ENCODE data around the gene RREB1. TPM values are rescaled to one million over a fixed set of nuclear protein-coding genes. Genes with fewer than 3 reads are reported as not detected.

Gene RREB1
- total and polyA plus RNA-seq, 4 donors: 3.5 to 44.7 (median 17.8) TPM

GRCh38 chr6:7201444-7201731 is 93.6 kb downstream of the RREB1 start:
- Histone ChIP-seq H3K9me3 (ENCODE audit: control insufficient read depth, low read length) (no peaks in the 10 kb centered on the region), H3K4me1 (ENCODE audit: control insufficient read depth in 1 of 2, insufficient read depth in 2 of 2, low read length in 2 of 2) (no peaks in the 10 kb centered on the region), H3K36me3 (ENCODE audit: control insufficient read depth in 1 of 2, insufficient read depth in 2 of 2, low read length in 1 of 2) (peaks cover 0 to 1% of the 10 kb centered on the region in 2 donors), H3K4me3 (ENCODE audit: low read length in 2 of 2) (no peak overlapping the region), H3K27me3 (ENCODE audit: control insufficient read depth in 1 of 2, insufficient read depth in 2 of 2, low read length in 1 of 2) (no peaks in the 10 kb centered on the region), H3K27ac (ENCODE audit: low read depth in 1 of 2, low read length in 2 of 2) (no peak overlapping the region)
- WGBS, 2 donors: 93 to 94% methylated on average over 2 of the region's 2 CpGs
- intact Hi-C loops (cut with DNase I): no loop called here
- no peak for DNase-seq
- ATAC-seq (ENCODE audit: low FRiP score): no peak

DNA sequence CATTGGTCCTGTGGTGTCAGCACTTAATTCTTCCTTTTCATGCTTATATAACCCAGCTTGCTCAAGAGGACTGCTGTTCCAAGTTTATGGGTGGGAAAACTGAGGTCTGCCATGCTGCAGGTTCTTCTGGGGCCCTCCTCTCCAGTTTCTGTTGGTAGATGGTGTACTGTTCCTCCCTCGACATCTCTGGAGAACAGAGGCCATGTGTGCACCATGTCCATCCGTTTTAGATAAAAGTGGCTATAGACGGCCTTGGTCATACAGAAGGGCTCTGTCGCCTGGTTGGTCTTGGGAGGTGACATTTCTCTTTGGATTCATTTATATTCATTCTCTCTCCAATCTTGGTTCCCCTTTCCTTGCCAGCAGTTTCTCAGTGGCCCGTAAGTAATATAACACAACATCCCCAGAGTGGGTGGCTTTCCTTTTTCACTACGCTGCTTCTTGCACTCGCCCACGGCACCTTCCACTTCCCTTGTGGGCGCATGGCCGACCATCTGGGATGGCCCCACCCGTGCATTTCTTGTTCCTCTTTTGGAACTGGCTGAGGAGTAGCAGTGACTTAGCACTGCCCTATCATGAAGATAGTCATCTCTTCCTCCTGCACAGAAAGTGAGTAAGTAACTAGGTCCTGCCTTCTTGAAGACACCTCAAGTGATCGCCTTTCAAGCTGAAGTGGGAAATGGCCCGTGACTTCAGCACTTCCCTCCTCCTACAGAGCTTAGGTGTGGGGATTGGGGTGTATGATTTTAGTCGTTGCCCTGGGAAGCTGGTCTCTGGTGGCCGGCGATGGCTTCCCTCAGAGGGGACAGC is 94.2 kb downstream of the RREB1 start:
- intact Hi-C loops (cut with DNase I): no loop called here
- 93% methylated on average over 16 of the region's 16 CpGs for WGBS, 2 donors
- no peaks in the 10 kb centered on the region for H3K9me3 ChIP-seq (ENCODE audit: control insufficient read depth, low read length)
- no peak overlapping the region for H3K4me3 ChIP-seq (ENCODE audit: low read length in 2 of 2)
- H3K36me3 ChIP-seq (ENCODE audit: control insufficient read depth in 1 of 2, insufficient read depth in 2 of 2, low read length in 1 of 2): peaks cover 0 to 1% of the 10 kb centered on the region in 2 donors
- no peaks in the 10 kb centered on the region for H3K27me3 ChIP-seq (ENCODE audit: control insufficient read depth in 1 of 2, insufficient read depth in 2 of 2, low read length in 1 of 2)
- no peaks in the 10 kb centered on the region for H3K4me1 ChIP-seq (ENCODE audit: control insufficient read depth in 1 of 2, insufficient read depth in 2 of 2, low read length in 2 of 2)
- ATAC-seq (ENCODE audit: low FRiP score) (peak; percentile 66), DNase-seq (peak in 1 of 2 donors; percentile 87)
- no peak overlapping the region for H3K27ac ChIP-seq (ENCODE audit: low read depth in 1 of 2, low read length in 2 of 2)

DNA sequence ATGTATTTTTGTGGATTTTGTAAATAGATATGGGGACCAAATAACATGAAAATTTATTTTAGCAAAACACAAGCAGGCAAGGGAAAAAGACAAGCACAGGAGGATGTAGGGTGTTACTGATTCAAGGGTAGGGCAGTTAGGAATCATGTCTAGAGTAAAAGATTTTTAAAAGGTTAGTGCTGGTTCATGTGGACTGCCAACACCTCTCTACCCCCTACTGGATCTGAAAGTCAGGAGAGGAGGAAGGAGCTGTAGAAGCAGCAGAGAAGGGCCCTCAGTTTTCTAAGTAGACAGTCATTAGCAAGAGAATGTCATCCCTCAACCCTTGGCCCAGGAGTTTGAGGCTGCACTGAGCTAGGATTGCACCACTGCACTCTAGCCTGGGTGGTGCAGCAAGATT is 95.2 kb downstream of the RREB1 start:
- H3K4me1 ChIP-seq (ENCODE audit: control insufficient read depth in 1 of 2, insufficient read depth in 2 of 2, low read length in 2 of 2): no peaks in the 10 kb centered on the region
- no peak for DNase-seq

DNA sequence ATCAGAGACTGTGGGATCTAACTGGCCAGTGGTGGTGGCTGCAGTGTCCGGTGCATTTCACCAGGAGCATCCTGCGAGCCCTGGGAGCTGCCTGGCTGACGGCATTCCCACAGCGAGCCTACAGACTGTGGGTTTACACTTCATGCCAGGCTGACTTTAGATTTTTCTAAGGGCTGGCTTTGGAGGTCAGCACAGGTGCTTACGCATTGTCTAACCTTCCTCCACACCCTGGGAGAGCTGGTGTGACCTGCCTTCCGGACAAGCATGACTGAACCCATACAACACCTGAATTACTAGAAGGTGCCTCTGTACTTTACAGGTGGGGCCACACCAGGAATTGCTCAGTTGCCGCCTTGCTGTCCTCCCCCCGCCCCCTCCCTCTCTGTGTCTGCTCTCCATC is 96.2 kb downstream of the RREB1 start:
- Histone ChIP-seq H3K36me3 (ENCODE audit: control insufficient read depth in 1 of 2, insufficient read depth in 2 of 2, low read length in 1 of 2) (peaks cover 0 to 1% of the 10 kb centered on the region in 2 donors), H3K4me1 (ENCODE audit: control insufficient read depth in 1 of 2, insufficient read depth in 2 of 2, low read length in 2 of 2) (no peaks in the 10 kb centered on the region), H3K4me3 (ENCODE audit: low read length in 2 of 2) (no peak overlapping the region), H3K9me3 (ENCODE audit: control insufficient read depth, low read length) (no peaks in the 10 kb centered on the region), H3K27ac (ENCODE audit: low read depth in 1 of 2, low read length in 2 of 2) (no peak overlapping the region), H3K27me3 (ENCODE audit: control insufficient read depth in 1 of 2, insufficient read depth in 2 of 2, low read length in 1 of 2) (no peaks in the 10 kb centered on the region)
- no peak for ATAC-seq (ENCODE audit: low FRiP score)
- DNase-seq: no peak
- 95 to 97% methylated on average over 8 of the region's 8 CpGs for WGBS, 2 donors
- intact Hi-C loops (cut with DNase I): no loop called here

More for the DNA sequence above, 95.2 kb downstream of the RREB1 start:
- Histone ChIP-seq H3K27ac (ENCODE audit: low read depth in 1 of 2, low read length in 2 of 2) (no peak overlapping the region), H3K36me3 (ENCODE audit: control insufficient read depth in 1 of 2, insufficient read depth in 2 of 2, low read length in 1 of 2) (peaks cover 0 to 1% of the 10 kb centered on the region in 2 donors), H3K27me3 (ENCODE audit: control insufficient read depth in 1 of 2, insufficient read depth in 2 of 2, low read length in 1 of 2) (no peaks in the 10 kb centered on the region), H3K4me3 (ENCODE audit: low read length in 2 of 2) (no peak overlapping the region), H3K9me3 (ENCODE audit: control insufficient read depth, low read length) (no peaks in the 10 kb centered on the region)
- intact Hi-C loops (cut with DNase I): no loop called here
- no peak for ATAC-seq (ENCODE audit: low FRiP score)

DNA sequence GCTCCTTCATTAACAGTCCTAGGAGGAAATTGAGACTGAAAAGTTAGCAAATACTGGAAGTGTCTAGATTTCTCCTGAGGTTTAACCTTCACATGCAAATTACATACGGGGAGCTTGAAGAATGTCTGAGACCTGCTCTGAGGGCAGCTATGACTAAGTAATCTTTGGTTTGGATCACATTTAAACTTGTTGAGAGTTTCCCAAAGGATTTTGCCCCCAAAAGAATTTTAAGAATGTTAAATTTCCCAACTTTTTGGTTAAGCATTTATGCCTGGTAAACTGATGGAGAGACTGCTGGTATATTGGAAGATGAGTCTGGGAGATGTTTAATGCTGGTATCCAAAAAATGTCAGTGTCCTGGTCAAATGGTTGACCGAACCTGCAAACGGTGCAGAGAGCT is 97.0 kb downstream of the RREB1 start:
- Histone ChIP-seq H3K27me3 (ENCODE audit: control insufficient read depth in 1 of 2, insufficient read depth in 2 of 2, low read length in 1 of 2) (no peaks in the 10 kb centered on the region), H3K9me3 (ENCODE audit: control insufficient read depth, low read length) (no peaks in the 10 kb centered on the region), H3K4me3 (ENCODE audit: low read length in 2 of 2) (no peak overlapping the region), H3K27ac (ENCODE audit: low read depth in 1 of 2, low read length in 2 of 2) (no peak overlapping the region), H3K4me1 (ENCODE audit: control insufficient read depth in 1 of 2, insufficient read depth in 2 of 2, low read length in 2 of 2) (no peaks in the 10 kb centered on the region), H3K36me3 (ENCODE audit: control insufficient read depth in 1 of 2, insufficient read depth in 2 of 2, low read length in 1 of 2) (peaks cover 0 to 1% of the 10 kb centered on the region in 2 donors)
- intact Hi-C loops (cut with DNase I): no loop called here
- DNase-seq: no peak
- ATAC-seq (ENCODE audit: low FRiP score): no peak
- 86 to 91% methylated on average over 3 of the region's 3 CpGs for WGBS, 2 donors

GRCh38 chr6:7207720-7208119 is 100.0 kb downstream of the RREB1 start:
- H3K9me3 ChIP-seq (ENCODE audit: control insufficient read depth, low read length): no peaks in the 10 kb centered on the region
- H3K27ac ChIP-seq (ENCODE audit: low read depth in 1 of 2, low read length in 2 of 2): no peak overlapping the region
- no peak for DNase-seq
- no peaks in the 10 kb centered on the region for H3K27me3 ChIP-seq (ENCODE audit: control insufficient read depth in 1 of 2, insufficient read depth in 2 of 2, low read length in 1 of 2)
- no peaks in the 10 kb centered on the region for H3K4me1 ChIP-seq (ENCODE audit: control insufficient read depth in 1 of 2, insufficient read depth in 2 of 2, low read length in 2 of 2)
- no peak for ATAC-seq (ENCODE audit: low FRiP score)
- no peak overlapping the region for H3K4me3 ChIP-seq (ENCODE audit: low read length in 2 of 2)
- intact Hi-C loops (cut with DNase I): no loop called here
- 82 to 85% methylated on average over 4 of the region's 4 CpGs for WGBS, 2 donors
- peaks cover 5% of the 10 kb centered on the region in 2 donors for H3K36me3 ChIP-seq (ENCODE audit: control insufficient read depth in 1 of 2, insufficient read depth in 2 of 2, low read length in 1 of 2)

DNA sequence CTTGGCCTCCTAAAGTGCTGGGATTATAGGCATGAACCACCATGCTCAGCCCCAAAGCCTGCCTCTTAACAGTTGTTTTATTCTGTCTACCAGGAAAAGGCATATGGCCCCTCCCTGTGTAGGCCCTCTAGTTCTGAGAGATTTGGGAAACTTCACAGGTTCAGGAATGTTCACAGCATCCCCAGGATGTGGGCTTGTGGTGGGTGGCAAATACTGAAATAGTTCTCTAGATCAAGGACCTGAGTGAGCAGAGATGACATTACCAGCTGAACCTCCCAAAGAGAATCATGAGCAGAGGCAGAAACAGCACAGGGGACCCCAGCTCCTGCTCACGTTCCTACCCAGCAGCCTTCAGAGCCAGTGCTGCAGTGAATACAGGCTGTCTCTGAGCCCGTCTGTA is 105.7 kb downstream of the RREB1 start:
- 94 to 98% methylated on average over 2 of the region's 2 CpGs for WGBS, 2 donors
- H3K36me3 ChIP-seq (ENCODE audit: control insufficient read depth in 1 of 2, insufficient read depth in 2 of 2, low read length in 1 of 2): peaks cover 5% of the 10 kb centered on the region in 2 donors

GRCh38 chr6:7214468-7214867 is 106.7 kb downstream of the RREB1 start:
- peaks cover 5% of the 10 kb centered on the region in 2 donors for H3K36me3 ChIP-seq (ENCODE audit: control insufficient read depth in 1 of 2, insufficient read depth in 2 of 2, low read length in 1 of 2)
- ATAC-seq (ENCODE audit: low FRiP score): no peak
- H3K27me3 ChIP-seq (ENCODE audit: control insufficient read depth in 1 of 2, insufficient read depth in 2 of 2, low read length in 1 of 2): no peaks in the 10 kb centered on the region
- H3K27ac ChIP-seq (ENCODE audit: low read depth in 1 of 2, low read length in 2 of 2): no peak overlapping the region
- WGBS, 2 donors: 93 to 96% methylated on average over 5 of the region's 5 CpGs
- H3K4me3 ChIP-seq (ENCODE audit: low read length in 2 of 2): no peak overlapping the region
- intact Hi-C loops (cut with DNase I): no loop called here
- H3K9me3 ChIP-seq (ENCODE audit: control insufficient read depth, low read length): no peaks in the 10 kb centered on the region
- no peak for DNase-seq
- no peaks in the 10 kb centered on the region for H3K4me1 ChIP-seq (ENCODE audit: control insufficient read depth in 1 of 2, insufficient read depth in 2 of 2, low read length in 2 of 2)

More for the DNA sequence above, 105.7 kb downstream of the RREB1 start:
- H3K27me3 ChIP-seq (ENCODE audit: control insufficient read depth in 1 of 2, insufficient read depth in 2 of 2, low read length in 1 of 2): no peaks in the 10 kb centered on the region
- H3K4me1 ChIP-seq (ENCODE audit: control insufficient read depth in 1 of 2, insufficient read depth in 2 of 2, low read length in 2 of 2): no peaks in the 10 kb centered on the region
- no peak overlapping the region for H3K4me3 ChIP-seq (ENCODE audit: low read length in 2 of 2)
- DNase-seq (no peak), ATAC-seq (ENCODE audit: low FRiP score) (no peak)
- intact Hi-C loops (cut with DNase I): no loop called here
- H3K27ac ChIP-seq (ENCODE audit: low read depth in 1 of 2, low read length in 2 of 2): no peak overlapping the region
- H3K9me3 ChIP-seq (ENCODE audit: control insufficient read depth, low read length): no peaks in the 10 kb centered on the region

GRCh38 chr6:7215131-7215530 is 107.4 kb downstream of the RREB1 start:
- H3K4me3 ChIP-seq (ENCODE audit: low read length in 2 of 2): no peak overlapping the region
- H3K27ac ChIP-seq (ENCODE audit: low read depth in 1 of 2, low read length in 2 of 2): no peak overlapping the region
- peaks cover 5% of the 10 kb centered on the region in 2 donors for H3K36me3 ChIP-seq (ENCODE audit: control insufficient read depth in 1 of 2, insufficient read depth in 2 of 2, low read length in 1 of 2)
- no peaks in the 10 kb centered on the region for H3K27me3 ChIP-seq (ENCODE audit: control insufficient read depth in 1 of 2, insufficient read depth in 2 of 2, low read length in 1 of 2)
- ATAC-seq (ENCODE audit: low FRiP score) (no peak), DNase-seq (no peak)
- WGBS, 2 donors: 83% methylated on average over 8 of the region's 8 CpGs
- H3K9me3 ChIP-seq (ENCODE audit: control insufficient read depth, low read length): no peaks in the 10 kb centered on the region
- no peaks in the 10 kb centered on the region for H3K4me1 ChIP-seq (ENCODE audit: control insufficient read depth in 1 of 2, insufficient read depth in 2 of 2, low read length in 2 of 2)
- intact Hi-C loops (cut with DNase I): no loop called here

Data from aorta (tissue), 5 donors.